ENCODE measurements around the gene TRIM25. TPM values are rescaled to one million over a fixed set of nuclear protein-coding genes. Genes with fewer than 3 reads are reported as not detected.

Gene TRIM25
- total RNA-seq, 1 donor from 2014 or later = 35.5 TPM

GRCh38 chr17:56890906-56891674, 22.8 kb downstream of the TRIM25 start:
- H3K36me3 ChIP-seq (ENCODE audit: control insufficient read depth, insufficient read depth, low read length) = peaks cover 33% of the 10 kb centered on the region
- no peaks in the 10 kb centered on the region for H3K27me3 ChIP-seq (ENCODE audit: control insufficient read depth, insufficient read depth, low read length)
- TF ChIP-seq CTCF (IDR thresholded peaks at IDR 0.05; ENCODE audit: insufficient read depth, low read length, severe bottlenecking) = no peak
- H3K4me3 ChIP-seq (ENCODE audit: low read depth, low read length) = no peak overlapping the region
- no peak for FAIRE-seq
- no peak for DNase-seq (ENCODE audit: low read depth)

GRCh38 chr17:56890390-56890789, 23.5 kb downstream of the TRIM25 start:
- FAIRE-seq = no peak
- DNase-seq (ENCODE audit: low read depth) = no peak
- H3K4me3 ChIP-seq (ENCODE audit: low read depth, low read length) = no peak overlapping the region
- H3K36me3 ChIP-seq (ENCODE audit: control insufficient read depth, insufficient read depth, low read length) = peaks cover 30% of the 10 kb centered on the region
- no peaks in the 10 kb centered on the region for H3K27me3 ChIP-seq (ENCODE audit: control insufficient read depth, insufficient read depth, low read length)
- TF ChIP-seq CTCF (IDR thresholded peaks at IDR 0.05; ENCODE audit: insufficient read depth, low read length, severe bottlenecking) = no peak

GRCh38 chr17:56887552-56888467, 26.0 kb downstream of the TRIM25 start:
- no peak for FAIRE-seq
- no peaks in the 10 kb centered on the region for H3K27me3 ChIP-seq (ENCODE audit: control insufficient read depth, insufficient read depth, low read length)
- peaks cover 12% of the 10 kb centered on the region for H3K36me3 ChIP-seq (ENCODE audit: control insufficient read depth, insufficient read depth, low read length)
- peak; percentile 29 for DNase-seq (ENCODE audit: low read depth)
- no peak for TF ChIP-seq CTCF (IDR thresholded peaks at IDR 0.05; ENCODE audit: insufficient read depth, low read length, severe bottlenecking)
- no peak overlapping the region for H3K4me3 ChIP-seq (ENCODE audit: low read depth, low read length)

GRCh38 chr17:56887105-56887504, 26.7 kb downstream of the TRIM25 start:
- no peak for TF ChIP-seq CTCF (IDR thresholded peaks at IDR 0.05; ENCODE audit: insufficient read depth, low read length, severe bottlenecking)
- DNase-seq (ENCODE audit: low read depth) (no peak), FAIRE-seq (no peak)
- Histone ChIP-seq H3K4me3 (ENCODE audit: low read depth, low read length) (no peak overlapping the region), H3K36me3 (ENCODE audit: control insufficient read depth, insufficient read depth, low read length) (peaks cover 8% of the 10 kb centered on the region), H3K27me3 (ENCODE audit: control insufficient read depth, insufficient read depth, low read length) (no peaks in the 10 kb centered on the region)

- TF ChIP-seq CTCF (IDR thresholded peaks at IDR 0.05; ENCODE audit: insufficient read depth, low read length, severe bottlenecking) = no peak
- no peak overlapping the region for H3K4me3 ChIP-seq (ENCODE audit: low read depth, low read length)
- DNase-seq (ENCODE audit: low read depth) = no peak
- no peaks in the 10 kb centered on the region for H3K27me3 ChIP-seq (ENCODE audit: control insufficient read depth, insufficient read depth, low read length)
- peaks cover 3% of the 10 kb centered on the region for H3K36me3 ChIP-seq (ENCODE audit: control insufficient read depth, insufficient read depth, low read length)
- no peak for FAIRE-seq
Measured at GRCh38 chr17:56886288-56886731, 27.5 kb downstream of the TRIM25 start.

Measured in bronchial epithelial cell (primary cell).